Kidney epithelial cell (primary cell): Measurements from ENCODE around the gene ERI3. TPM values are rescaled to one million over a fixed set of nuclear protein-coding genes. Genes with fewer than 3 reads are reported as not detected.
A peak's percentile ranks its signal among the peaks of the same experiment; 100 is the strongest.

Source experiments
- DNase-seq: peaks from one replicate; pipeline ENCODE4 v3.0.0-alpha.2; 2010; ENCODE audit warnings: low read depth
- H3K27me3 ChIP-seq: 2 replicates; pipeline ENCODE4 v1.6.0; 2011; ENCODE audit warnings: low read length; ENCODE audit not compliant: control insufficient read depth, insufficient read depth
- H3K36me3 ChIP-seq: 2 replicates; pipeline ENCODE4 v1.5.1; 2011; ENCODE audit warnings: low read length; ENCODE audit not compliant: control insufficient read depth, insufficient read depth
- H3K4me3 ChIP-seq: 2 replicates; pipeline ENCODE4 v1.5.1; 2011; ENCODE audit warnings: low read depth, mild to moderate bottlenecking, control low read depth, low read length
- total RNA-seq: library from RNA; depleted of rRNA; stranded (reverse); fragments of >200 nt; gene quantifications from 2 replicates; pipeline ENCODE4 v1.2.3, GENCODE V29; 2015
- TF ChIP-seq, protein P1 (sequence below): IDR thresholded peaks from 2 replicates; pipeline ENCODE4 v1.5.1; 2011; ENCODE audit warnings: mild to moderate bottlenecking, moderate library complexity, low read length, control low read depth, inconsistent platforms; ENCODE audit not compliant: insufficient read depth, poor library complexity, severe bottlenecking

Gene ERI3
- total RNA-seq, 1 donor from 2014 or later, result 64.8 TPM

DNA sequence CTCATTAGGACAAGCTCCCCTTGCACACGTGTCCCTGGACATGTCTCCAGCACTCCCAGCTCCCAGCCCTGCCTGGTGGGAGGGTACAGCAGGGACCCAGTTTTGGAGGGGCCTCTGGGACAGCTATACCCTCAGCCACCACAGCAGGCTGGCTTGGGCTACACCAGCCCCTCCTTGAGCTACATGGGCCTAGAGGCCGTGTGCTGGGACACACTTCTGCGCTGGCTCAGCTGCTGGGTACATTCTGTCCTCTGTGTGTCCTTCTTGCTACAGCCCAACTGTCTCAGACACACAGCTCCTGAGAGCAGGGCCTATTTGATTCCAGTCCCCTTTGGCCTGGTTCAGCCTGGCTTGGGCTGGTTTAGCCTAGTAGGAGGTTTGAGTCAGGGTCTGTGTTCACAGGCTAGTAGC lies 115.1 kb downstream of the ERI3 start:
- Histone ChIP-seq H3K4me3 (no peak overlapping the region), H3K36me3 (no peaks in the 10 kb centered on the region), H3K27me3 (no peaks in the 10 kb centered on the region)
- TF ChIP-seq, protein P1, sequence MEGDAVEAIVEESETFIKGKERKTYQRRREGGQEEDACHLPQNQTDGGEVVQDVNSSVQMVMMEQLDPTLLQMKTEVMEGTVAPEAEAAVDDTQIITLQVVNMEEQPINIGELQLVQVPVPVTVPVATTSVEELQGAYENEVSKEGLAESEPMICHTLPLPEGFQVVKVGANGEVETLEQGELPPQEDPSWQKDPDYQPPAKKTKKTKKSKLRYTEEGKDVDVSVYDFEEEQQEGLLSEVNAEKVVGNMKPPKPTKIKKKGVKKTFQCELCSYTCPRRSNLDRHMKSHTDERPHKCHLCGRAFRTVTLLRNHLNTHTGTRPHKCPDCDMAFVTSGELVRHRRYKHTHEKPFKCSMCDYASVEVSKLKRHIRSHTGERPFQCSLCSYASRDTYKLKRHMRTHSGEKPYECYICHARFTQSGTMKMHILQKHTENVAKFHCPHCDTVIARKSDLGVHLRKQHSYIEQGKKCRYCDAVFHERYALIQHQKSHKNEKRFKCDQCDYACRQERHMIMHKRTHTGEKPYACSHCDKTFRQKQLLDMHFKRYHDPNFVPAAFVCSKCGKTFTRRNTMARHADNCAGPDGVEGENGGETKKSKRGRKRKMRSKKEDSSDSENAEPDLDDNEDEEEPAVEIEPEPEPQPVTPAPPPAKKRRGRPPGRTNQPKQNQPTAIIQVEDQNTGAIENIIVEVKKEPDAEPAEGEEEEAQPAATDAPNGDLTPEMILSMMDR, result no peak
- no peak for DNase-seq

DNA sequence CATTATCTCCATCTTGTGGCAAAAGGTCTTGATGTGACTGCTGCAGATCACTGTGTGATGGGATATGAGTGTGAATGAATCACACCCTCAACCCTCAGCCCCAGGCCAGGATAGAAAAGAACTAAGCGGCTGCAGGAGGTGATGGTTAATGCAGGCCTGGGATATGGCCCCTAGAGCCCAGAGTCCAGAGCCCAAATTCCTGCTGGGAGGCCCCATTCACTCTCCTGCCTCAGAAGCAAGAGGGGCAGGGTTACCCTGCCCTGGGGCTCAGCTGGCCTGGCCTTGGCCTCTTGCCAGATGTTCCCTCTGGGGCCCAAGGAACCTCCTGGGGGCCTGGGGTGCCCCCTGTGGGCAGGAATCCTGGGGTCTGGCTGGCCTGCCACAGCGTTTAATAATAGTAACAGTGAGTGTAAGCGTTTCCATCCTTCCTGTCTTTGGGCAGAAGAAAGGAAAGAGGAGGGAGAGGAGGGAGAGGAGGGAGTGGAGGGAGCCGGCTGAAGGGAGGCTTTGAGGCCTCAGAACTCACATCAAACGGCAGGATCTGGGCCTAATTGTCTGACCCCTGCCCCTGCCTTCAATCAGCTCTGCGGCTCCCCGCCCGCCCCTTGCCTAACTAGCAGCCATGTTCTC lies 115.6 kb downstream of the ERI3 start:
- DNase-seq, result no peak
- no peak overlapping the region for H3K4me3 ChIP-seq
- no peaks in the 10 kb centered on the region for H3K36me3 ChIP-seq
- TF ChIP-seq, protein P1, result peak; percentile 25
- H3K27me3 ChIP-seq, result no peaks in the 10 kb centered on the region

DNA sequence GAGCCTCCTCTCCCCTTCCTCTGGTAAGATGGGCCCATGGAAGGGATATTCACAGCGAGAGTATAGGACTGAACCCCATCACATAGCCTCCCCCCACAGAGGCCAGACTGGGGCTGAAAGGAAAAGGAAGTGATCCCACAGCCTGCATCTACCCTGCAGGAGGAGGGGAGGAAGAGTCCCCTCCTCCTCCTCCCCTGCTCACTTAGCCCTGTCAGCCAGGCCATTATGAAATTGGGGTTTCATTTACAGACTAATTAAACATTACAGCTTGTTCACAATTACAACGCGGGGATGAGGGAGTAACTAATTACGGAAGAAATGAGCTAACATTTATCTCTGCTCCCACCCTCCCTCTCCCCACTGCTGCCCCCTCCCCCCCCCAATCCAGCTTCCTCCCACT lies 116.4 kb downstream of the ERI3 start:
- Histone ChIP-seq H3K4me3 (no peak overlapping the region), H3K27me3 (no peaks in the 10 kb centered on the region), H3K36me3 (no peaks in the 10 kb centered on the region)
- no peak for DNase-seq
- TF ChIP-seq, protein P1, result no peak

DNA sequence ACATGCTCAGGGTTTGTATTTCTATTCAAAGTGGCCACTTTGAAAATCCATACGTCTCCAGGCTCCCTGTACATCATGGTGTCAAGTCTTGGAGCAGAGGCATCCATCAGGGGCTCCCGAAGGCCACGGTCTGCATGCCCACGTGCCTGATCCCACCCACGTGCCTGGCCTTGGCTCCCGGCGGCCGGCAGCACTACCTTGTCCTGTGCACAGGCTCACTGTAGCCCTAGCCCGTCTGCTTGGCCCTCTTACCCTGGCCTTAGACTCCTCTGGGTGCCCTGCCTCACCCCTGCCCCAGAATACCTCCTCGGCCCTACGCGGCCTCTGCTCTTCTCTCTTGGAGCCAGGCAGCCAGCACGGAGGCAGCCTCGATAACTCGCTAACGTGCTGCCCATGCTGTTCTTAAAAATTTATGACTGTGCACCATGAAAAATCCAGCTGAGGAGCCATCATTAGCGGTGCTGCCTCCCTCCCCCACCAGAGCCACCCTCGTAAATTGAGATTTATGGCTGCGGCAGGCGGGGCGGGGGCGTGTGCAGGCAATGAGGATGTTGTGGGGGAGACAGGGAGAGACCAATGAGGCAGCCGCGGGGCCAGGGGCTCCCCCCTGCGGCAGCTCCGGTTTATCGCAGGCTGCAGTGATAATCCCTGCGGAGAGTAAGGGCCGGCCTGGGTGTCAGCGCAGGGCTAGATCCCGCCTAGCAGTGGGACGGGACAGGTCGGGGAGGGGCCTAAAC lies 117.2 kb downstream of the ERI3 start:
- no peaks in the 10 kb centered on the region for H3K36me3 ChIP-seq
- DNase-seq, result no peak
- no peaks in the 10 kb centered on the region for H3K27me3 ChIP-seq
- no peak overlapping the region for H3K4me3 ChIP-seq
- TF ChIP-seq, protein P1, result peak; percentile 89

DNA sequence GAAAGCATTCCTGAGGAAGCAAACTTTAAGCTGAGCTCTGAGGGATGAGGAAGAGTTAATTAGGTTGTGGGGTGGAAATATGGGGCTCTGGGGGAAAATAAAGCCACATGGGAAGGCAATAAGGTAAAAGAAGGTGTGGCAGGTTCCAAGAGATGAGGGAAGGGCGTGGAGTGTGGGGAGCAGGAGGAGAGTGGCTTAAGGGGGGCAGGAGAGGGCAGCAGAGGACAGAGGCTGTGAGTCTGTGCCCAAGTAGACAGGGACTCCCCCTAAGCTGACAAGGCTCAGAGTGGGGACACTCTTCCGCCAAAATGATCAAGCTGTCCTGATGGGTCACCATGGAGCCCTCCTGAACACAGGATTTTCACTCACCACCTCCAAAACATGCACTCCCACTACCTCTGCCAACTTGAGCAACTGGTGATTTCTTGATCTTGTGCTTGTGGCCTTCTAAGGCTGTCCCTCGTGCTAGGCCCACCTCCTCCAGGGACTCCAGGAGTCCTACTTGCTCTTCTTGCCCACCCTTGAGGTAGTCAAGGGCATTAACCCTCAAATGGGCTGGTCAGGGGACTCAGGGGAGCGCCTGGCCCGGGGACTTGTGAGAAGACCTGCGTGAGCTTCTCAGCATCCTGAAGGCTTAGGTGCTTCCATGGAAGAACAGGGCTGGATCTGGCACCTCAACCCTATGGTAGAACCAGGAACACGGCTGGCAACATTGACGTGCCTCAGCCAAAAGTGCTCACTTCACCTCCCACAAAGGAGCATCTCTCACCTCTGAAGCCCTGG lies 118.4 kb downstream of the ERI3 start:
- TF ChIP-seq, protein P1, result no peak

More for the DNA sequence above, 118.4 kb downstream of the ERI3 start:
- no peaks in the 10 kb centered on the region for H3K36me3 ChIP-seq
- H3K4me3 ChIP-seq, result no peak overlapping the region
- no peak for DNase-seq
- H3K27me3 ChIP-seq, result no peaks in the 10 kb centered on the region
